ENCODE results near the gene ZNF14. TPM values are rescaled to one million over a fixed set of nuclear protein-coding genes. Genes with fewer than 3 reads are reported as not detected.

Gene ZNF14
- total RNA-seq, 1 donor from 2014 or later = 3.4 TPM

Other genes with a start within 250 kb of the ZNF14 start
- 1.3 to 1.8 TPM (median 1.4 TPM) in 3 replicates for gene TSSK6, start 217.6 kb downstream of the ZNF14 start, total RNA-seq
- gene NDUFA13, start 216.9 kb downstream of the ZNF14 start, total RNA-seq = 313 to 316 TPM (median 313 TPM) in 3 replicates
- 3.6 to 5.3 TPM (median 4.0 TPM) in 3 replicates for gene YJEFN3, start 204.2 kb downstream of the ZNF14 start, total RNA-seq
- 5.8 to 12.7 TPM (median 11.7 TPM) in 3 replicates for gene CILP2, start 194.8 kb downstream of the ZNF14 start, total RNA-seq
- gene PBX4, start 114.4 kb downstream of the ZNF14 start, total RNA-seq = 1.1 to 1.5 TPM (median 1.2 TPM) in 3 replicates
- 8.1 to 9.5 TPM (median 8.2 TPM) in 3 replicates for gene LPAR2, start 104.9 kb downstream of the ZNF14 start, total RNA-seq
- 18.0 to 19.5 TPM (median 18.3 TPM) in 3 replicates for gene GMIP, start 89.5 kb downstream of the ZNF14 start, total RNA-seq
- gene ATP13A1, start 69.4 kb downstream of the ZNF14 start, total RNA-seq = 48.1 to 68.3 TPM (median 48.8 TPM) in 3 replicates
- gene ZNF101, start 64.3 kb downstream of the ZNF14 start, total RNA-seq = 5.4 to 9.8 TPM (median 6.2 TPM) in 3 replicates
- 6.8 to 10.8 TPM (median 8.1 TPM) in 3 replicates for gene ZNF506, start 88.6 kb upstream of the ZNF14 start, total RNA-seq
- 6.1 to 9.3 TPM (median 7.6 TPM) in 3 replicates for gene ZNF253, start 132.8 kb upstream of the ZNF14 start, total RNA-seq
- 6.1 to 10.0 TPM (median 7.2 TPM) in 3 replicates for gene ZNF93, start 167.8 kb upstream of the ZNF14 start, total RNA-seq

Data from chondrocyte (in vitro differentiated cells).